ENCODE data around the gene HDAC9.

GRCh38 chr7:18900236-18900635 lies 404.7 kb downstream of the HDAC9 start:
- TF ChIP-seq CTCF (IDR thresholded peaks at IDR 0.05; ENCODE audit: low read depth, low read length, poor library complexity, severe bottlenecking) (no peak), EZH2phosphoT487 (IDR thresholded peaks at IDR 0.05; ENCODE audit: borderline replicate concordance, low read length) (no peak)

All from DOHH2 (cell line).